ENCODE results near the gene KIAA1671.

DNA sequence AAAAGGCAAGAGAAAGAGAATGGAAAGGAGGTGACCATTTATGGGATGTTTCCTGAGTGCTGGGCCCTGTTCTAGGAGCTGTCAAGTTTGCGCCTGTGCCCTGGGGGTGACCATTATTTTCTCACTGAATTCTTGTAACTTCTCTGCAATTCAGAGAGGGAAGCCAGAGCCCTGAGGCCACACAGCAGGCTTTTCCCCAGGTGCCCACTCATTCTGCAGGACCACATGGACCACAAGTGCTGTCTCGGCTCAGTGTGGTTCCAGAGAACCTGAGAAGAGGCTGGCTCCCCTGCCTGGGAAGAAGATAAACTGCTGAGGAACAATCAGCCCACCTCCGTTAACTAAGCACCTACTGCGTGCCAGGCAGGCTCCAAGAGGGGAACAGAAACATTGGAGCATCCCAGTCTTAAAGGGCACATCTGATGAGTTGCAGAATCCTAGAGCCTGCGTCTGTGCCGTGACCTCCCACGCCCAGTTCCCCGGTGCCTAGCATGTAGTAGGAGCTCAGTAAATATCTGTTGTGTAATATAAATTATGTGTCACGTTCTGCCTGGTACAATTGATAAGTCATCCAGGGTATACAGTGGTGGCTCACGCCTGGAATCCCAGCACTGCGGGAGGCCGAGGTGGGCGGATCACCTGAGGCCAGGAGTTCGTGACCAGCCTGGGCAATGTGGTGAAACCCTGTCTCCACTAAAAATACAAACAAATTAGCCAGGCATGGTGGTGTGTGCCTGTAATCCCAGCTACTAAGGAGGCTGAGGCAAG, 215.5 kb downstream of the KIAA1671 start:
- TF ChIP-seq, protein P1, sequence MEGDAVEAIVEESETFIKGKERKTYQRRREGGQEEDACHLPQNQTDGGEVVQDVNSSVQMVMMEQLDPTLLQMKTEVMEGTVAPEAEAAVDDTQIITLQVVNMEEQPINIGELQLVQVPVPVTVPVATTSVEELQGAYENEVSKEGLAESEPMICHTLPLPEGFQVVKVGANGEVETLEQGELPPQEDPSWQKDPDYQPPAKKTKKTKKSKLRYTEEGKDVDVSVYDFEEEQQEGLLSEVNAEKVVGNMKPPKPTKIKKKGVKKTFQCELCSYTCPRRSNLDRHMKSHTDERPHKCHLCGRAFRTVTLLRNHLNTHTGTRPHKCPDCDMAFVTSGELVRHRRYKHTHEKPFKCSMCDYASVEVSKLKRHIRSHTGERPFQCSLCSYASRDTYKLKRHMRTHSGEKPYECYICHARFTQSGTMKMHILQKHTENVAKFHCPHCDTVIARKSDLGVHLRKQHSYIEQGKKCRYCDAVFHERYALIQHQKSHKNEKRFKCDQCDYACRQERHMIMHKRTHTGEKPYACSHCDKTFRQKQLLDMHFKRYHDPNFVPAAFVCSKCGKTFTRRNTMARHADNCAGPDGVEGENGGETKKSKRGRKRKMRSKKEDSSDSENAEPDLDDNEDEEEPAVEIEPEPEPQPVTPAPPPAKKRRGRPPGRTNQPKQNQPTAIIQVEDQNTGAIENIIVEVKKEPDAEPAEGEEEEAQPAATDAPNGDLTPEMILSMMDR (conservative IDR thresholded peaks at IDR 0.05; ENCODE audit: low read depth, low read length), result no peak
- no peak for TF ChIP-seq EZH2 (IDR thresholded peaks at IDR 0.05; ENCODE audit: borderline replicate concordance, low read depth, low read length, poor library complexity, severe bottlenecking)

Measured in A673 (cell line).